GM12872 (cell line): Measurements from ENCODE around the gene VAV1.

Source experiments
- TF ChIP-seq, protein P1 (sequence below): IDR thresholded peaks from 3 replicates; pipeline ENCODE4 v1.5.1; 2011; ENCODE audit warnings: low read depth, mild to moderate bottlenecking, low read length, moderate library complexity; ENCODE audit not compliant: insufficient read depth

Gene VAV1

GRCh38 chr19:6776999-6777398 is 4.5 kb downstream of the VAV1 start:
- TF ChIP-seq, protein P1, sequence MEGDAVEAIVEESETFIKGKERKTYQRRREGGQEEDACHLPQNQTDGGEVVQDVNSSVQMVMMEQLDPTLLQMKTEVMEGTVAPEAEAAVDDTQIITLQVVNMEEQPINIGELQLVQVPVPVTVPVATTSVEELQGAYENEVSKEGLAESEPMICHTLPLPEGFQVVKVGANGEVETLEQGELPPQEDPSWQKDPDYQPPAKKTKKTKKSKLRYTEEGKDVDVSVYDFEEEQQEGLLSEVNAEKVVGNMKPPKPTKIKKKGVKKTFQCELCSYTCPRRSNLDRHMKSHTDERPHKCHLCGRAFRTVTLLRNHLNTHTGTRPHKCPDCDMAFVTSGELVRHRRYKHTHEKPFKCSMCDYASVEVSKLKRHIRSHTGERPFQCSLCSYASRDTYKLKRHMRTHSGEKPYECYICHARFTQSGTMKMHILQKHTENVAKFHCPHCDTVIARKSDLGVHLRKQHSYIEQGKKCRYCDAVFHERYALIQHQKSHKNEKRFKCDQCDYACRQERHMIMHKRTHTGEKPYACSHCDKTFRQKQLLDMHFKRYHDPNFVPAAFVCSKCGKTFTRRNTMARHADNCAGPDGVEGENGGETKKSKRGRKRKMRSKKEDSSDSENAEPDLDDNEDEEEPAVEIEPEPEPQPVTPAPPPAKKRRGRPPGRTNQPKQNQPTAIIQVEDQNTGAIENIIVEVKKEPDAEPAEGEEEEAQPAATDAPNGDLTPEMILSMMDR: no peak

- TF ChIP-seq, protein P1: no peak
These were observed 4.9 kb downstream of the VAV1 start for GRCh38 chr19:6777434-6777833.

DNA sequence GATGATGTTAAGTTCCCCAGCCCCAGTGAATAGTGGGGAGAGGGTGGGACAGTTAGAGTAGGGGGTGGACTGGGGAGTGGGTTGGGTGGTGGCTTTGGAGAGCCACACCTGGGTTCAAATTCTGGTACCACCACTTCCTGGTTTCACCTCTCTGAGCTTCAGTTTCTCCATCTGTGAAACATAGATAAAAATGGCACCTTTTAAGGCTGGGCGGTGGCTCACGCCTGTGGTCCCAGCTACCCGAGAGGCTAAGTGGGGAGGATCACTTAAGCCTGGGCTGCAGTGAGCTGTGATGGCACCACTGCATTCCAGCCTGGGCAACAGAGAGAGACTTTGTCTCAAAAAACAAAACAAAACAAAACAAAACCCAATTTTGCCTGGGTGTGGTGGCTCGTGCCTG is 5.9 kb downstream of the VAV1 start:
- TF ChIP-seq, protein P1: no peak

GRCh38 chr19:6779206-6779605 is 6.7 kb downstream of the VAV1 start:
- TF ChIP-seq, protein P1: no peak

GRCh38 chr19:6787393-6787792 is 14.9 kb downstream of the VAV1 start:
- TF ChIP-seq, protein P1: no peak

DNA sequence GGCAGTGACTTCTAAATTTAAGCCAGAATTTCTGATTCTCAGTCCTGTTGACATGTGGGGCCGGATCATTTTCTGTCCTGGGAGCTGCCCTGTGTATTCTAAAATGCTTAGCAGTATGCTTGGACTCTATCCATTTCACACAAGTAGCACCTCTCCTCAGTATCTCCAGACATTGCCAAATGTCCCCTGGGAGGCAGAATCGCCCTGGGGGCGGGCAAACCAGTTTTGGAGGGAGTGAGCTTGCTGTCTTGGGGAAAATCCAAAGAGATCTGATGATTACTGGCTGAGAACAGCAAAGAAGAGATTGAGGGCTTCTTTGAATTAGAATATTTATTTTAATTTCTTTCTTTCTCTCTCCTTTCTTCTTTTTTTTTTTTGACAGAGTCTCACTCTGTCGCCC is 16.4 kb downstream of the VAV1 start:
- TF ChIP-seq, protein P1: no peak

- TF ChIP-seq, protein P1: no peak
These were observed 18.0 kb downstream of the VAV1 start for GRCh38 chr19:6790194-6791128.
